Measurements from ENCODE around the gene RASGEF1B.

RASGEF1B gene

DNA sequence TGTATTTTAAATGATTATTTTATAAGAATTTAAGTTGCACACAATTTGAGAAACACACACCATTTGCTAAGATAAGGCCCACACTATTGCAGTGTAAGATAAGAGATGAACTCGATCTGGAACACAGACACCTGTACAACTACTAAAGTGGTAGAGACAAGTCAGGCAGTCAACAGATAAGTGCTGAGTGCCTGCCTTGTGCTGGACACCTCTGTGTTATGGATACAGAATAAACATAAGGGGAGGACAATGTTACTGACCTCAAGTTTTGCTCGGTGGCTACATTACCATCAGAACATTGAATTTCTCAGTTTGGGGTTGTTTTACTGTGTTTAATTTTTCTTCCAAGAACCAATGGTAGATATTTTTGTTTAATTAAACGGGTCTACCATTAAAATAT is 74.1 kb downstream of the RASGEF1B start:
- in situ Hi-C loops (cut with HindIII; ENCODE audit: low pct_ligation_motif_present, low sequenced_read_pairs), result no loop called here
- no peak overlapping the region for H3K27ac ChIP-seq
- no peak for DNase-seq
- H3K36me3 ChIP-seq (replicated peaks), result no peaks in the 10 kb centered on the region
- TF ChIP-seq, protein P1, sequence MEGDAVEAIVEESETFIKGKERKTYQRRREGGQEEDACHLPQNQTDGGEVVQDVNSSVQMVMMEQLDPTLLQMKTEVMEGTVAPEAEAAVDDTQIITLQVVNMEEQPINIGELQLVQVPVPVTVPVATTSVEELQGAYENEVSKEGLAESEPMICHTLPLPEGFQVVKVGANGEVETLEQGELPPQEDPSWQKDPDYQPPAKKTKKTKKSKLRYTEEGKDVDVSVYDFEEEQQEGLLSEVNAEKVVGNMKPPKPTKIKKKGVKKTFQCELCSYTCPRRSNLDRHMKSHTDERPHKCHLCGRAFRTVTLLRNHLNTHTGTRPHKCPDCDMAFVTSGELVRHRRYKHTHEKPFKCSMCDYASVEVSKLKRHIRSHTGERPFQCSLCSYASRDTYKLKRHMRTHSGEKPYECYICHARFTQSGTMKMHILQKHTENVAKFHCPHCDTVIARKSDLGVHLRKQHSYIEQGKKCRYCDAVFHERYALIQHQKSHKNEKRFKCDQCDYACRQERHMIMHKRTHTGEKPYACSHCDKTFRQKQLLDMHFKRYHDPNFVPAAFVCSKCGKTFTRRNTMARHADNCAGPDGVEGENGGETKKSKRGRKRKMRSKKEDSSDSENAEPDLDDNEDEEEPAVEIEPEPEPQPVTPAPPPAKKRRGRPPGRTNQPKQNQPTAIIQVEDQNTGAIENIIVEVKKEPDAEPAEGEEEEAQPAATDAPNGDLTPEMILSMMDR (IDR thresholded peaks at IDR 0.05; ENCODE audit: low read depth, low read length, missing control alignments), result no peak
- H3K4me3 ChIP-seq (ENCODE audit: low read depth, low read length), result no peak overlapping the region
- no peaks in the 10 kb centered on the region for H3K27me3 ChIP-seq (replicated peaks)

DNA sequence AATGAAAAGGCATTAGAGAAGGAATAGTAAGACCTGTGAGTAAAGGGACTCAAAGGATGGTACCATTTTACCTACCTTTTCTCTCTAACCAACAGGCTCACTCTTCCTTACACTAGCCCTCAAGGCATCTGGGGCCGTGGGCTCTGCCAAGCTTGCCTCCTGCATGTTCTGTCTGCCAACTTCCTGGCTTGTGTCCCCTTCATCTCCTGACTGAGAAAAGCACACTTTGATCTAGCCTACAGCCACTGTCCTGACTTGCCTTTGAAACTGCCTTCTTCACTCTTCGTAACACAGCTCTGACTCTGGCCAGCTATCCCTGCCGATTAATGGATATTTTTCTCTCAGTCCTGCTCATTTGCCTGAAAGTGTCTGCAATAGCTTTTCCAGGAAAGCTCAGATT is 76.5 kb downstream of the RASGEF1B start:
- in situ Hi-C loops (cut with HindIII; ENCODE audit: low pct_ligation_motif_present, low sequenced_read_pairs), result no loop called here
- Histone ChIP-seq H3K4me3 (ENCODE audit: low read depth, low read length) (no peak overlapping the region), H3K27ac (no peak overlapping the region), H3K27me3 (replicated peaks) (no peaks in the 10 kb centered on the region), H3K36me3 (replicated peaks) (no peaks in the 10 kb centered on the region)
- DNase-seq, result no peak
- TF ChIP-seq, protein P1 (IDR thresholded peaks at IDR 0.05; ENCODE audit: low read depth, low read length, missing control alignments), result no peak

DNA sequence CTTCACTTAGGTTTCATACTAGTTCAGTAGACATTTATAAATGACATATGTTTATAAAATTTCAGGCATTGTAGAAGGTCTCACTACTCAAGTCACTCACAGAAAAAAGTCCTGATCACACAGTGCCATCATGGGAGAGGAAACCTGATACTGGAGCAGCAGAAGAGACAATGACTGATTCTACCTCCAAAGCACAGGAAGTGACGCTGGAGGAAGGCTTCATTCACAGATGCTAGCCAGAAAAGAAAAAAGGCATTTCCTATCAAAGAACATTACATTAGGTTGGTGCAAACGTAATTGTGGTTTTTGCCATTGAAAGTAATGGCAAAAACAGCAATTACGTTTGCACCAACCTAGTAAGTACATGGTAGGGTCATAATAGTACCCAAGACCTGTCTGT is 79.5 kb downstream of the RASGEF1B start:
- Histone ChIP-seq H3K4me3 (ENCODE audit: low read depth, low read length) (no peak overlapping the region), H3K27ac (no peak overlapping the region), H3K36me3 (replicated peaks) (no peaks in the 10 kb centered on the region), H3K27me3 (replicated peaks) (no peaks in the 10 kb centered on the region)
- in situ Hi-C loops (cut with HindIII; ENCODE audit: low pct_ligation_motif_present, low sequenced_read_pairs), result no loop called here
- TF ChIP-seq, protein P1 (IDR thresholded peaks at IDR 0.05; ENCODE audit: low read depth, low read length, missing control alignments), result no peak
- no peak for DNase-seq

DNA sequence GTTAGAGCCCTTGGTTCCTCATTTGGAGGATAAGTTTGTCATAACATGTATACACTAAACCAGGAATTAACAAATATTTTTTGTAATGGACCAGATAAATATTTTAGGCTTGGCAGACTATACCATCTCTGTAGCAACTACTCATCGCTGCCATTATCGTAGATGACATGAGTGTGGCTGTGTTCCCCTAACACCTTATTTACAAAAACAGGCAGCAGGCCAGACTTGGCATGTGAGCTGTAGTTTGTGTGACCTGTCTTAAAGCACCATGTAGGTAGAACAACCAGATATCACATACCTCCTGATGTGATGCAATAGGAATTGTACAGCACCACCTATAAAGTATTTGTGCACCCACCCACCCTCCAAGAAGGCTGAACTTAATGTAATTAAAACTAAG is 82.0 kb downstream of the RASGEF1B start:
- Histone ChIP-seq H3K27ac (no peak overlapping the region), H3K4me3 (ENCODE audit: low read depth, low read length) (no peak overlapping the region), H3K36me3 (replicated peaks) (no peaks in the 10 kb centered on the region), H3K27me3 (replicated peaks) (no peaks in the 10 kb centered on the region)
- no peak for DNase-seq
- TF ChIP-seq, protein P1 (IDR thresholded peaks at IDR 0.05; ENCODE audit: low read depth, low read length, missing control alignments), result no peak
- in situ Hi-C loops (cut with HindIII; ENCODE audit: low pct_ligation_motif_present, low sequenced_read_pairs), result no loop called here

DNA sequence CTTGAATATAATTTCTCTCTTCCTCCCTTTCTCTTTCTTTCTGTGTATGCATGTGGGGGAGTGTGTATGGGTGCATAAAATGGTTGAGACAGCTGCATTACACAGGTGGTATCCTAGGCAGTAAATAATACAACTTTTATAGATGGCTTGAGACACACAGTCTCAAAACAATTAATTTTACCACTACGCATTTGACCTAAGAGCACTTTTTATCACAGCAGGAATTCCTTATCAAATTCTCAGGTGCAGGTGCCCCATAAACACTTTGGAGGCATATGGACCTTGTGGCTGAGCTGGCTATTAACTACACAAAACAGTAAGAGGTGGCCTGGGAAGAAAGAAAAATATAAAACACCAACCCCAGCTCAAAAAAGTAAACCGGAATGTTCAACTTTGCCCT is 91.3 kb downstream of the RASGEF1B start:
- Histone ChIP-seq H3K36me3 (replicated peaks) (no peaks in the 10 kb centered on the region), H3K27me3 (replicated peaks) (no peaks in the 10 kb centered on the region), H3K4me3 (ENCODE audit: low read depth, low read length) (no peak overlapping the region), H3K27ac (no peak overlapping the region)
- DNase-seq, result no peak
- TF ChIP-seq, protein P1 (IDR thresholded peaks at IDR 0.05; ENCODE audit: low read depth, low read length, missing control alignments), result no peak
- in situ Hi-C loops (cut with HindIII; ENCODE audit: low pct_ligation_motif_present, low sequenced_read_pairs), result no loop called here

DNA sequence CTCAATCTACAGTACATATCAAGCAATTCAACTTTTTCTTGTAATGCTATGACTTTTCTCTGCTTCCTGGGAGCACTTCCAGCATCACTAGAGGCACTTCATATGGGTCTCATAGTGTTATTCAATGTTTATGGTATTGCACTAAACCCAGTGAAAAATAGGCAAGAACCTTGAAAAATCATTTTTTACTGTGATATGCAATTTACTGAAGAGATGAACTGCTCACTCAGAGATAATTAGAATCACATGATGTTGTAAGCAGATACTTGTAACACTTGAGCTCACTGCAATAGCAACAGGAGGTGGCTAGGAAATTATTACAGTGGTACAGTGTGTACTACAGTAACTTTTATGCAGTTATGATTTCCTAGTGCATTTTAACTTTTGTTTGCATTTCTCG is 93.3 kb downstream of the RASGEF1B start:
- H3K4me3 ChIP-seq (ENCODE audit: low read depth, low read length), result no peak overlapping the region
- DNase-seq, result no peak
- H3K36me3 ChIP-seq (replicated peaks), result no peaks in the 10 kb centered on the region
- in situ Hi-C loops (cut with HindIII; ENCODE audit: low pct_ligation_motif_present, low sequenced_read_pairs), result no loop called here
- H3K27ac ChIP-seq, result no peak overlapping the region
- TF ChIP-seq, protein P1 (IDR thresholded peaks at IDR 0.05; ENCODE audit: low read depth, low read length, missing control alignments), result no peak
- H3K27me3 ChIP-seq (replicated peaks), result no peaks in the 10 kb centered on the region

Data from brain microvascular endothelial cell (primary cell).